GM23248 (cell line): ENCODE data around the gene MGMT. TPM values are rescaled to one million over a fixed set of nuclear protein-coding genes. Genes with fewer than 3 reads are reported as not detected.

ENCODE experiments used
- DNase-seq: peaks from one replicate; pipeline ENCODE4 v3.0.0-alpha.2; 2015
- H2AFZ ChIP-seq: fragments of 200-600 bp; sonication (generic); 2 replicates; pipeline ENCODE4 v1.6.1; 2016; ENCODE audit warnings: antibody characterized with exemption
- H3F3A ChIP-seq: fragments of 200-600 bp; sonication (generic); 2 replicates; pipeline ENCODE4 v1.6.1; 2016; ENCODE audit warnings: mild to moderate bottlenecking, antibody characterized with exemption, mixed run types; ENCODE audit not compliant: insufficient read depth
- H3K27ac ChIP-seq: fragments of 200-600 bp; sonication (generic); 2 replicates; pipeline ENCODE4 v1.5.1; 2016; ENCODE audit warnings: mild to moderate bottlenecking
- H3K27me3 ChIP-seq: fragments of 200-600 bp; sonication (generic); replicated peaks from 2 replicates; pipeline ENCODE4 v1.6.1; 2016; ENCODE audit warnings: mild to moderate bottlenecking; ENCODE audit not compliant: insufficient read depth
- H3K36me3 ChIP-seq: fragments of 200-600 bp; sonication (generic); 2 replicates; pipeline ENCODE4 v1.6.1; 2016; ENCODE audit warnings: low read depth, mild to moderate bottlenecking
- H3K4me1 ChIP-seq: fragments of 200-600 bp; sonication (generic); 2 replicates; pipeline ENCODE4 v1.6.1; 2016; ENCODE audit warnings: mild to moderate bottlenecking; ENCODE audit not compliant: insufficient read depth
- H3K4me2 ChIP-seq: fragments of 200-600 bp; sonication (generic); one replicate; pipeline ENCODE4 v1.6.1; 2016; ENCODE audit warnings: mild to moderate bottlenecking; ENCODE audit not compliant: unreplicated experiment
- H3K4me3 ChIP-seq: fragments of 200-600 bp; sonication (generic); 2 replicates; pipeline ENCODE4 v1.5.1; 2016; ENCODE audit warnings: mild to moderate bottlenecking
- H3K79me2 ChIP-seq: fragments of 200-600 bp; sonication (generic); 2 replicates; pipeline ENCODE4 v1.6.1; 2016; ENCODE audit warnings: mild to moderate bottlenecking; ENCODE audit not compliant: insufficient read depth
- H3K9ac ChIP-seq: fragments of 200-600 bp; sonication (generic); 2 replicates; pipeline ENCODE4 v1.6.1; 2016; ENCODE audit warnings: mild to moderate bottlenecking
- H3K9me2 ChIP-seq: fragments of 200-600 bp; sonication (generic); 2 replicates; pipeline ENCODE4 v1.6.1; 2016; ENCODE audit warnings: mixed run types, mild to moderate bottlenecking, moderate library complexity; ENCODE audit not compliant: insufficient read depth
- H3K9me3 ChIP-seq: fragments of 200-600 bp; sonication (generic); one replicate; pipeline ENCODE4 v1.6.1; 2017; ENCODE audit warnings: low read depth
- H4K20me1 ChIP-seq: fragments of 200-600 bp; sonication (generic); 2 replicates; pipeline ENCODE4 v1.6.0; 2016; ENCODE audit not compliant: insufficient read depth
- EZH2 ChIP-seq: fragments of 200-600 bp; sonication (generic); IDR thresholded peaks from 2 replicates; pipeline ENCODE4 v1.6.1; 2018; ENCODE audit warnings: antibody characterized with exemption, mild to moderate bottlenecking; ENCODE audit not compliant: insufficient read depth, poor library complexity, severe bottlenecking
- EZH2phosphoT487 ChIP-seq: fragments of 200-600 bp; sonication (generic); IDR thresholded peaks from 2 replicates; pipeline ENCODE4 v1.6.1; 2018; ENCODE audit warnings: antibody characterized with exemption, moderate library complexity, mild to moderate bottlenecking, low read depth; ENCODE audit not compliant: insufficient read depth
- WGBS, 2 experiments: methylation state at CpG; one replicate each; pipeline ENCODE4 v1.1.6; 2015 to 2017; ENCODE audit warnings: low lambda C conversion rate in 2 of 2, low coverage in 1 of 2; ENCODE audit errors: missing lambda C conversion rate in 2 of 2; 5-methylcytosine and 5-hydroxymethylcytosine counted together
- in situ Hi-C: fragments of 300-500 bp; cut with MboI; formaldehyde crosslinking; loops from 2 replicates; pipeline ENCODE4 v1.15.0; 2020
- polyA plus RNA-seq: library from polyadenylated mRNA; unstranded; fragments of >200 nt; fragmentation: Nextera tagmentation; extraction: Ambion mirVana; gene quantifications from 2 replicates; pipeline ENCODE4 v1.2.1, GENCODE V29; 2016
- total RNA-seq: library from RNA; depleted of rRNA; stranded (reverse); fragments of >200 nt; shearing (Covaris generic); gene quantifications from 2 replicates; pipeline ENCODE4 v1.2.3, GENCODE V29; 2014

MGMT gene
- total and polyA plus RNA-seq, 2 experiments from 2014 or later = 28.5 to 35.1 TPM

DNA sequence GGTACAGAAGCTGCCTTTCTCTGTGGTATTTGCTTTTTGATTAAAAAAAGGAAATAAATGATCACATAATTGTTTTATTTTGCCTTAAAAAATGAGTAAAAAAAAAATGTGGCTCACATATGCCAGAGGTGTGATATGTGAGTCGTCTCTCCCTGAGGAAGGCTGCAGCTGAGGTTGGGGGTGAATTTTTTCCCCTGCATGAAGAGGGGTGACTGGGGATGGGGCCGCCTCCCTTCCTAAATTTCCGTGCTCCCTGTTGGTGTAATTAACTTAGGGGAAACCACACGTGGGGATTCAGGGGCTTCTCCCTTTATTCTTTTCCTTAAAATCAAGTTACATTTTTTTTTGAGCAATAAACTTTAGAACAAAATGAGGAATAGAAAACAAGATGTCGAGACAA, 35.4 kb downstream of the MGMT start:
- no peak overlapping the region for H3K4me2 ChIP-seq

DNA sequence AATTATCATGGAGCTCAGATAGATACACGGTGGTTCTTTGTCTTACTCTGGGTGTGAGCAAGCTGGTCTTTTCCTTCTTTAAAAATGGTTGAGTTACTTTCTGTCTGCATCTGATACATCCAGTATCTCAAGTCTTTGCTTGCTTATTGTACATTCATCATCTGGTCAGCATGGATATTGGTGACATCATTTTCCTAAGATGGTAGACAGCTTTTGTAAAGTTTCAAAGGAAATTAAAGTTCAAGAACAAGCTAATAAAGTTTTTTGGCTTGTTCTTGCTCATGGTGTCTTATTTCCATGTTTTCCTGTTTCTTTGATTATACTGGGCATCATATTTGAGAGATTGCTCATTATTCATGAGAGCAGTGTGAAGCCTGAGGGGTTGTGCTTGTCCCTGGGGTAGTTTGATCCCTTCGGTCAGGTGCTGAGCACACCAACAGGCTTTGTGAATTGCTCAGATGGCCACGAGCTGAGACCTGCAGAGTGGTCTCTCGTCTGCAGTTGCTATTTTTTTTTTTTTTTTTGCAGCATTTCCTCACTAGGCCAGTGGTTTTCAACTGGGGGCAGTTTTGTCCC, 38.5 kb downstream of the MGMT start:
- Histone ChIP-seq H2AFZ (no peak overlapping the region), H3K27ac (no peak overlapping the region), H4K20me1 (no peaks in the 10 kb centered on the region), H3K4me2 (no peak overlapping the region), H3K9me2 (no peaks in the 10 kb centered on the region), H3K36me3 (no peaks in the 10 kb centered on the region), H3K79me2 (peaks cover 13% of the 10 kb centered on the region), H3F3A (no peaks in the 10 kb centered on the region), H3K9ac (no peak overlapping the region), H3K27me3 (no peaks in the 10 kb centered on the region), H3K9me3 (no peaks in the 10 kb centered on the region), H3K4me3 (no peak overlapping the region), H3K4me1 (no peaks in the 10 kb centered on the region)
- WGBS, 2 experiments = 55 to 66% methylated on average over 4 of the region's 4 CpGs
- TF ChIP-seq EZH2phosphoT487 = no peak
- TF ChIP-seq EZH2 = no peak
- in situ Hi-C loops = no loop called here
- no peak for DNase-seq

More for the DNA sequence above, 35.4 kb downstream of the MGMT start:
- no peak overlapping the region for H3K4me3 ChIP-seq
- no peak for DNase-seq
- 79 to 82% methylated on average over 5 of the region's 5 CpGs for WGBS, 2 experiments
- no peaks in the 10 kb centered on the region for H3F3A ChIP-seq
- no peak overlapping the region for H3K9ac ChIP-seq
- H3K9me3 ChIP-seq = no peaks in the 10 kb centered on the region
- peaks cover 13% of the 10 kb centered on the region for H3K79me2 ChIP-seq
- H3K9me2 ChIP-seq = no peaks in the 10 kb centered on the region
- H3K4me1 ChIP-seq = no peaks in the 10 kb centered on the region
- TF ChIP-seq EZH2 (no peak), EZH2phosphoT487 (no peak)
- no peak overlapping the region for H3K27ac ChIP-seq
- H3K36me3 ChIP-seq = no peaks in the 10 kb centered on the region
- in situ Hi-C loops = no loop called here
- no peak overlapping the region for H2AFZ ChIP-seq
- H4K20me1 ChIP-seq = no peaks in the 10 kb centered on the region
- no peaks in the 10 kb centered on the region for H3K27me3 ChIP-seq

GRCh38 chr10:129506101-129506797, 39.2 kb downstream of the MGMT start:
- Histone ChIP-seq H3K4me2 (no peak overlapping the region), H3K4me3 (no peak overlapping the region), H3K9ac (no peak overlapping the region), H3K9me3 (no peaks in the 10 kb centered on the region), H2AFZ (no peak overlapping the region), H3K36me3 (no peaks in the 10 kb centered on the region), H3K79me2 (peaks cover 13% of the 10 kb centered on the region), H3F3A (no peaks in the 10 kb centered on the region), H3K4me1 (no peaks in the 10 kb centered on the region), H3K27me3 (no peaks in the 10 kb centered on the region), H4K20me1 (no peaks in the 10 kb centered on the region), H3K9me2 (no peaks in the 10 kb centered on the region), H3K27ac (no peak overlapping the region)
- 78 to 81% methylated on average over 14 of the region's 14 CpGs for WGBS, 2 experiments
- TF ChIP-seq EZH2phosphoT487 = no peak
- no peak for TF ChIP-seq EZH2
- in situ Hi-C loops = no loop called here
- DNase-seq = no peak

DNA sequence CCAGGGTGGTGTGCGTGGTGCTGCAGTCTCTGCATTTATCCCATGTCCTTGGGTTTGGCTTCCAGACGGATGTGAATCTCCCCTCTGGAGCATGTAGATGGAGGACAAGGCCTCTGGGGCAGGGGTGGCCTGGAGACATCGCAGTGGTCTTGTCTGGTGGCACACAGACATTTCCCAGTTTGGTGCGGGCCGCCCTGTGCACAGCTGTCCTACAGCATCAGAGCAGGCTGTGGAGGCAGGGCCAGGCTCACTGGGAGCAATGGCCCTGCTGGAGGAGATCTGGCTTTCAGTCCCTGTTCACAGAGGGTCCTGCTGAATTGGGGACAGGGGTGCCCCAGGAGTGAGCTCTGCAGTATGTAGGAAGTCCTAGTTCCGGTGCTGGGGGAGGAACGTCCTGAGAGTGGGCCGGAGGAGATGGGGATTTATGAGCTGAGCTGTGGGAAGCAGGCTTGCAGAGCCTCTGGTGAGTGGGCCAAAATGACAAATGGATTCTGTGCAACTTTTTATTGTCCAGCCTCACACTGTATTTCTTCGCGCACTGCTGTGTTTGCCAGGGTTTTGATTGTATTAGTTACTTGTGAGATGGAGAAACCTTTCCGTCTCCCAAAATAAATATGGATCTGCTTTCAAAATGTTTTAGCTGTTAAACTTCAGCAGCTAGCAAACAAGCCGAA, 40.3 kb downstream of the MGMT start:
- no peak overlapping the region for H3K9ac ChIP-seq
- H3K27ac ChIP-seq = no peak overlapping the region
- WGBS, 2 experiments = 78 to 85% methylated on average over 11 to 12 of the region's 12 CpGs
- peaks cover 13% of the 10 kb centered on the region for H3K79me2 ChIP-seq
- no peaks in the 10 kb centered on the region for H3K36me3 ChIP-seq
- H3K4me3 ChIP-seq = no peak overlapping the region
- DNase-seq = no peak
- TF ChIP-seq EZH2 = no peak
- no peak for TF ChIP-seq EZH2phosphoT487
- H3K4me2 ChIP-seq = no peak overlapping the region
- H3K27me3 ChIP-seq = no peaks in the 10 kb centered on the region
- H2AFZ ChIP-seq = no peak overlapping the region
- H3K9me3 ChIP-seq = no peaks in the 10 kb centered on the region
- no peaks in the 10 kb centered on the region for H3K9me2 ChIP-seq
- H3K4me1 ChIP-seq = no peaks in the 10 kb centered on the region
- H3F3A ChIP-seq = no peaks in the 10 kb centered on the region
- in situ Hi-C loops = no loop called here
- H4K20me1 ChIP-seq = no peaks in the 10 kb centered on the region
